ENCODE data around the gene CNR2.
"Not testable (repeated sequence)": the region's sequence is repeated elsewhere in the genome, so short reads cannot be mapped to it uniquely, and the experiment has no call there.

The CNR2 gene

GRCh38 chr1:23889074-23889473 is 24.1 kb downstream of the CNR2 start:
- in situ Hi-C loops (cut with MboI; ENCODE audit: low sequenced_read_pairs) = no loop called here

- in situ Hi-C loops (cut with MboI; ENCODE audit: low sequenced_read_pairs) = no loop called here
These were observed 27.9 kb downstream of the CNR2 start for GRCh38 chr1:23885222-23885621.

- in situ Hi-C loops (cut with MboI; ENCODE audit: low sequenced_read_pairs) = no loop called here
These were observed 30.4 kb downstream of the CNR2 start for GRCh38 chr1:23882746-23883145.

- in situ Hi-C loops (cut with MboI; ENCODE audit: low sequenced_read_pairs) = no loop called here
These were observed 33.4 kb downstream of the CNR2 start for GRCh38 chr1:23879809-23880208.

GRCh38 chr1:23878668-23879067 is 34.5 kb downstream of the CNR2 start:
- in situ Hi-C loops (cut with MboI; ENCODE audit: low sequenced_read_pairs) = no loop called here

- in situ Hi-C loops (cut with MboI; ENCODE audit: low sequenced_read_pairs) = no loop called here
These were observed 37.8 kb downstream of the CNR2 start for GRCh38 chr1:23875382-23875781.

- in situ Hi-C loops (cut with MboI; ENCODE audit: low sequenced_read_pairs) = no loop called here
These were observed 40.7 kb downstream of the CNR2 start for GRCh38 chr1:23872421-23872820.

GRCh38 chr1:23869051-23869450 is 44.1 kb downstream of the CNR2 start:
- in situ Hi-C loops (cut with MboI; ENCODE audit: low sequenced_read_pairs) = no loop called here

GRCh38 chr1:23868557-23869016 is 44.6 kb downstream of the CNR2 start:
- in situ Hi-C loops (cut with MboI; ENCODE audit: low sequenced_read_pairs) = no loop called here

- in situ Hi-C loops (cut with MboI; ENCODE audit: low sequenced_read_pairs) = no loop called here
These were observed 45.1 kb downstream of the CNR2 start, which contains the start of gene FUCA1 for GRCh38 chr1:23867895-23868556. Gene FUCA1, minus strand, starts transcription at chr1:23868290. Its CDS starts 4 bp downstream, at chr1:23868286.

GRCh38 chr1:23867542-23867894 is 45.6 kb downstream of the CNR2 start:
- in situ Hi-C loops (cut with MboI; ENCODE audit: low sequenced_read_pairs) = no loop called here

- in situ Hi-C loops (cut with MboI; ENCODE audit: low sequenced_read_pairs) = no loop called here
These were observed 47.6 kb downstream of the CNR2 start for GRCh38 chr1:23865543-23865930.

- in situ Hi-C loops (cut with MboI; ENCODE audit: low sequenced_read_pairs) = no loop called here
These were observed 48.2 kb downstream of the CNR2 start for GRCh38 chr1:23864801-23865542.

GRCh38 chr1:23862640-23863039 is 50.5 kb downstream of the CNR2 start:
- in situ Hi-C loops (cut with MboI; ENCODE audit: low sequenced_read_pairs) = no loop called here

GRCh38 chr1:23854568-23854967 is 58.6 kb downstream of the CNR2 start:
- in situ Hi-C loops (cut with MboI; ENCODE audit: low sequenced_read_pairs) = no loop called here

GRCh38 chr1:23853124-23853523 is 60.0 kb downstream of the CNR2 start:
- in situ Hi-C loops (cut with MboI; ENCODE audit: low sequenced_read_pairs) = not testable (repeated sequence)

- in situ Hi-C loops (cut with MboI; ENCODE audit: low sequenced_read_pairs) = not testable (repeated sequence)
These were observed 61.8 kb downstream of the CNR2 start for GRCh38 chr1:23851406-23851805.

GRCh38 chr1:23848673-23849616 is 64.2 kb downstream of the CNR2 start:
- in situ Hi-C loops (cut with MboI; ENCODE audit: low sequenced_read_pairs) = no loop called here

- in situ Hi-C loops (cut with MboI; ENCODE audit: low sequenced_read_pairs) = not testable (repeated sequence)
These were observed 65.6 kb downstream of the CNR2 start for GRCh38 chr1:23847482-23848095.

- in situ Hi-C loops (cut with MboI; ENCODE audit: low sequenced_read_pairs) = no loop called here
These were observed 68.0 kb downstream of the CNR2 start for GRCh38 chr1:23845163-23845562.

- in situ Hi-C loops (cut with MboI; ENCODE audit: low sequenced_read_pairs) = no loop called here
These were observed 69.5 kb downstream of the CNR2 start for GRCh38 chr1:23843644-23844043.
